Measurements from ENCODE around the gene PPP1R18. TPM values are rescaled to one million over a fixed set of nuclear protein-coding genes. Genes with fewer than 3 reads are reported as not detected.
A peak's percentile ranks its signal among the peaks of the same experiment; 100 is the strongest.

PPP1R18 gene
- total RNA-seq, 1 experiment from 2014 or later, result 66.9 TPM

DNA sequence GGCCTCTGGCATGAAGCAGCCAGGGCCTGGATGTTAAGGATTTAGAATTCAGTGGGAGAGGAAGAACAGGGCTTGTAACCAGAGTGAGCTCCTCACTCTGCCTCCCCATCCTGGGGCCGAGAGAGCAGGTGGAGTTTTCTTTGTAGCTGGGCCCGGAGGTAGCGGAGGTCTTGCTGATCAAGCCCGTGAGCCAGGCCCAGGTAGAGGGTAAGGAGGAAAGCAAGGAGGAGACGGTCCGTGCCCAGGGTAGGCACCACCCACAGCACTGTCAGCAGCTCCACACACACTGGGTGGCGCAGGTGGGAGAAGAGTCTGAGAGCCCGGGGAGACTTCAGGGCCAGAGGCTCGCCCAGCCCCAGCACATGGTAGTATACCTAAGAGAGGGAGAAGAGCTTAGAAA is 2.1 kb upstream of the PPP1R18 start:
- Mint-ChIP-seq H3K4me1 (ENCODE audit: insufficient read depth, unreplicated experiment) (peaks cover 56% of the 10 kb centered on the region), H3K4me3 (ENCODE audit: unreplicated experiment) (peak overlapping the region; percentile 94), H3K36me3 (ENCODE audit: insufficient read depth, unreplicated experiment) (peaks cover 13% of the 10 kb centered on the region), H3K27me3 (ENCODE audit: insufficient read depth, unreplicated experiment) (no peaks in the 10 kb centered on the region), H3K9me3 (ENCODE audit: unreplicated experiment) (no peaks in the 10 kb centered on the region), H3K27ac (ENCODE audit: low read depth, unreplicated experiment) (peak overlapping the region; percentile 80)
- DNase-seq (ENCODE audit: unreplicated experiment), result no peak
- ChIA-PET POLR2A (interaction anchor here (0.8 to 13.9 kb wide), 9 partner anchors 8 to 196 kb away, joined by 3 to 477 read pairs (median 12); partner anchors contain the start of genes DDR1, DHX16, FLOT1 and MDC1), CTCF (interaction anchor here (0.6 to 5.5 kb wide), 9 partner anchors 10 to 226 kb away, joined by 3 to 62 read pairs (median 6); partner anchors contain the start of genes DHX16 and VARS2)
- intact Hi-C loops (cut with micrococcal nuclease), result loop anchor here (5.0 kb wide), 1 partner anchor 134 kb away; no protein-coding TSS in a partner anchor
- TF ChIP-seq, protein P1, sequence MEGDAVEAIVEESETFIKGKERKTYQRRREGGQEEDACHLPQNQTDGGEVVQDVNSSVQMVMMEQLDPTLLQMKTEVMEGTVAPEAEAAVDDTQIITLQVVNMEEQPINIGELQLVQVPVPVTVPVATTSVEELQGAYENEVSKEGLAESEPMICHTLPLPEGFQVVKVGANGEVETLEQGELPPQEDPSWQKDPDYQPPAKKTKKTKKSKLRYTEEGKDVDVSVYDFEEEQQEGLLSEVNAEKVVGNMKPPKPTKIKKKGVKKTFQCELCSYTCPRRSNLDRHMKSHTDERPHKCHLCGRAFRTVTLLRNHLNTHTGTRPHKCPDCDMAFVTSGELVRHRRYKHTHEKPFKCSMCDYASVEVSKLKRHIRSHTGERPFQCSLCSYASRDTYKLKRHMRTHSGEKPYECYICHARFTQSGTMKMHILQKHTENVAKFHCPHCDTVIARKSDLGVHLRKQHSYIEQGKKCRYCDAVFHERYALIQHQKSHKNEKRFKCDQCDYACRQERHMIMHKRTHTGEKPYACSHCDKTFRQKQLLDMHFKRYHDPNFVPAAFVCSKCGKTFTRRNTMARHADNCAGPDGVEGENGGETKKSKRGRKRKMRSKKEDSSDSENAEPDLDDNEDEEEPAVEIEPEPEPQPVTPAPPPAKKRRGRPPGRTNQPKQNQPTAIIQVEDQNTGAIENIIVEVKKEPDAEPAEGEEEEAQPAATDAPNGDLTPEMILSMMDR (IDR thresholded peaks at IDR 0.05; ENCODE audit: unreplicated experiment), result no peak
- BruUV-seq (replicated peaks), result no TSS peak

DNA sequence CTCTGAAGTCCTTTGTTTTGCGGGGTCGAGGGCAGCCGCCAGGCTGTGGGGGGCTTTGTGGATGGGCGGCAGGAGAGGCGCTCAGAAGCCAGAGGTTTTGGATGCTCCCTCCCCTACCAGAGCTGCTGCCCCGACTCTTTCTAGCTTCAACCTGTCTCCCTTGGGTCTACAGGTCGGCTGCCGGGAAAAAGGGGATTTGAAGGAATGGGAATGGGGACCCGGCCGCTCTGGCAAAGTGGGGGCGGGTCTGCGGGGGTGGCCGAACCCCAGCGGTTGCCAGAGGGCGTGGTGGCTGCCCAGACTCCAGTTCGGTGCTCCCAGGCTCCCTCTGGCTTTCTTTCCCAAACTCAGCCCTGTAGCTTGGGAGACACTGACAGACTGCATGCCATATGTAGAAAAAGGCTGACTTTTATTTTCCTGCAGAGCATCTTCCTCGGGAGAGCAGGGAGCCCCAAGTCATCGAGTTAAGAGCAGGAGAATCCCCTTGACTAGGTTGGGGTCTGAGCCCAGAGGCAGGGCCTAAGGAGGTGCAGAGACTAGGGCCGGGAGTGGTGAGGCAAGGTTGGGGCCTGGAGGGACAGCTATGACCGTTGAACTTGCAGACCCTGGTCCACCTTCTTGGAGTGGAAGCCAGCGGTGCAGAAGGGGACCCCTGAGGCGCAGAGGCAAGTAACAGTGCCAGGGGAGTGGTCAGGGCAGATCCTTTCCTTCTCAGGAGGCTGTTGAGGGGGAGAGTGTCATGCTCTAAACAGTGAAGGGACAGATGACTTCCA is 1.4 kb upstream of the PPP1R18 start:
- TF ChIP-seq, protein P1 (IDR thresholded peaks at IDR 0.05; ENCODE audit: unreplicated experiment), result no peak
- Mint-ChIP-seq H3K4me1 (ENCODE audit: insufficient read depth, unreplicated experiment) (peaks cover 58% of the 10 kb centered on the region), H3K9me3 (ENCODE audit: unreplicated experiment) (no peaks in the 10 kb centered on the region), H3K27ac (ENCODE audit: low read depth, unreplicated experiment) (peak overlapping the region; percentile 80), H3K36me3 (ENCODE audit: insufficient read depth, unreplicated experiment) (peaks cover 13% of the 10 kb centered on the region), H3K27me3 (ENCODE audit: insufficient read depth, unreplicated experiment) (no peaks in the 10 kb centered on the region), H3K4me3 (ENCODE audit: unreplicated experiment) (peak overlapping the region; percentile 94)
- CTCF ChIA-PET, result interaction anchor here (0.6 to 5.5 kb wide), 10 partner anchors 9 to 195 kb away, joined by 3 to 62 read pairs (median 6); partner anchors contain the start of gene DHX16
- POLR2A ChIA-PET, result interaction anchor here (0.7 to 13.9 kb wide), 21 partner anchors 9 to 977 kb away, joined by 3 to 477 read pairs (median 4); partner anchors contain the start of genes DDR1, DHX16, FLOT1 and GPANK1
- peak; percentile 51 for DNase-seq (ENCODE audit: unreplicated experiment)
- TSS peak; percentile 85 for BruUV-seq (replicated peaks)
- intact Hi-C loops (cut with micrococcal nuclease), result loop anchor here (2.0 to 5.0 kb wide), 2 partner anchors 134 to 189 kb away; no protein-coding TSS in a partner anchor

DNA sequence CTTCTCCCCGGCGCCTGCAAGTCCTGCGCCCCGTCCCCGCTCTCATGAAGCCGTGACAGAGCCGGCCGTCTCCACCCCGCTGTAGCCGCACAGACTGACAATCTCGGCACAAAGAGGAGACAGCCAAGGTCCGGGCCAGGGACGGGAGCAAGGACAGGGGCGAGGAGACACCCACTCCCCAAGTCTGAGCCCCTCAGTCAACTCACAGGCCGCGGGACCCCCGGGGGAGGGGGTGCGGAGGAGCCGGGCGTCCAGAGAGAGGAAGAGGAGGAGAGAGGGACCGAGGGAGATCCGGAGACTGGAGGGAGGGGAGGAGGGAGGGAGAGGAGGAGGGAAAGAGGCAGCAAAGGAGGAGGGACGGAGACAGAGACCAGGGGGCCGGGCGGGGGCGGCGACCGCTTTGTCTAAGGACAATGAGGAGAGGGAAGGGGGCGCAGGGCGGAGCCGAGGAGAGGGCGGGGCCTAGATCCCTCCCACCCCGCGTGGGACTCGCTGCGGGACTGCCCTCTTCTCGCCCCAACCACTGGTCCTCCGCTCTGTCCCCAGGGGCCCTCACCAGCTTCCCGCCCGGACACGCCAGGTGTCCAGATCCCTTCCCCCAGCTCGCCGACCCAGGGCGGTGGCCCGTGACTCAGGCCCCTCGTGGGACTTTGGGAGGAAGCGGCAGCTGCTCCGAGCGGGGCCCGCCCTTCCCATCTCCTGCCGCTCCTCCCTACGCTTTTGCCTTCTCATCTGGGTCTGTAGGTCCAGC is 638 bp upstream of the PPP1R18 start:
- BruUV-seq (replicated peaks), result no TSS peak
- peak; percentile 96 for DNase-seq (ENCODE audit: unreplicated experiment)
- ChIA-PET POLR2A (interaction anchor here (0.7 to 13.9 kb wide), 19 partner anchors 8 to 713 kb away, joined by 3 to 477 read pairs (median 5); partner anchors contain the start of genes DDR1, DHX16, FLOT1 and MDC1), CTCF (interaction anchor here (0.6 to 5.5 kb wide), 7 partner anchors 8 to 196 kb away, joined by 3 to 62 read pairs (median 7); no protein-coding TSS in a partner anchor)
- TF ChIP-seq, protein P1 (IDR thresholded peaks at IDR 0.05; ENCODE audit: unreplicated experiment), result no peak
- intact Hi-C loops (cut with micrococcal nuclease), result loop anchor here (1.0 to 5.0 kb wide), 3 partner anchors 30 to 190 kb away; partner anchors contain the start of gene MDC1
- Mint-ChIP-seq H3K4me1 (ENCODE audit: insufficient read depth, unreplicated experiment) (peaks cover 66% of the 10 kb centered on the region), H3K4me3 (ENCODE audit: unreplicated experiment) (peak overlapping the region; percentile 94), H3K9me3 (ENCODE audit: unreplicated experiment) (no peaks in the 10 kb centered on the region), H3K27me3 (ENCODE audit: insufficient read depth, unreplicated experiment) (no peaks in the 10 kb centered on the region), H3K36me3 (ENCODE audit: insufficient read depth, unreplicated experiment) (peaks cover 19% of the 10 kb centered on the region), H3K27ac (ENCODE audit: low read depth, unreplicated experiment) (peak overlapping the region; percentile 80)

Measured in MCF 10A (cell line).